H9 (cell line): ENCODE measurements around the gene CRYAB. TPM values are rescaled to one million over a fixed set of nuclear protein-coding genes. Genes with fewer than 3 reads are reported as not detected.

Source experiments
- DNase-seq: peaks from one replicate; pipeline ENCODE4 v3.0.0-alpha.2; 2017
- H2AFZ ChIP-seq: one replicate; pipeline ENCODE4 v1.6.1; 2013; ENCODE audit warnings: mild to moderate bottlenecking, low read length, control low read depth, moderate library complexity
- H2AK5ac ChIP-seq: 2 replicates; pipeline ENCODE4 v1.6.1; 2013; ENCODE audit warnings: low read length, control low read depth, mixed read lengths; ENCODE audit not compliant: insufficient read length
- H2BK120ac ChIP-seq: one replicate; pipeline ENCODE4 v1.6.1; 2013; ENCODE audit warnings: low read depth, mild to moderate bottlenecking, low read length, control low read depth, inconsistent platforms; ENCODE audit not compliant: poor library complexity, severe bottlenecking
- H2BK12ac ChIP-seq: 2 replicates; pipeline ENCODE4 v1.6.1; 2013; ENCODE audit warnings: low read length, control low read depth, mixed read lengths, low read depth; ENCODE audit not compliant: insufficient read length
- H2BK15ac ChIP-seq: 2 replicates; pipeline ENCODE4 v1.6.1; 2013; ENCODE audit warnings: low read depth, low read length, control low read depth
- H2BK20ac ChIP-seq: one replicate; pipeline ENCODE4 v1.6.1; 2013; ENCODE audit warnings: low read depth, mild to moderate bottlenecking, low read length, control low read depth, inconsistent platforms; ENCODE audit not compliant: poor library complexity, severe bottlenecking
- H2BK5ac ChIP-seq: 2 replicates; pipeline ENCODE4 v1.6.1; 2013; ENCODE audit warnings: low read length, control low read depth, mixed read lengths; ENCODE audit not compliant: insufficient read length
- H3K14ac ChIP-seq: 2 replicates; pipeline ENCODE4 v1.6.1; 2013; ENCODE audit warnings: low read length, control low read depth; ENCODE audit not compliant: insufficient read depth
- H3K18ac ChIP-seq: 2 replicates; pipeline ENCODE4 v1.6.1; 2013; ENCODE audit warnings: low read depth, mild to moderate bottlenecking, mixed read lengths, low read length, control low read depth; ENCODE audit not compliant: insufficient read length
- H3K23ac ChIP-seq: 2 replicates; pipeline ENCODE4 v1.6.1; 2013; ENCODE audit warnings: low read length, control low read depth, mixed read lengths, low read depth; ENCODE audit not compliant: insufficient read length
- H3K23me2 ChIP-seq: 2 replicates; pipeline ENCODE4 v1.6.1; 2013; ENCODE audit warnings: low read depth, mild to moderate bottlenecking, mixed read lengths, low read length, control low read depth; ENCODE audit not compliant: insufficient read length, poor library complexity, severe bottlenecking
- H3K27ac ChIP-seq: 2 replicates; pipeline ENCODE4 v1.5.1; 2013; ENCODE audit warnings: low read length, control low read depth, mixed read lengths, low read depth; ENCODE audit not compliant: insufficient read length
- H3K27me3 ChIP-seq: 2 replicates; pipeline ENCODE4 v1.6.1; 2013; ENCODE audit warnings: low read length, control low read depth, inconsistent platforms; ENCODE audit not compliant: insufficient read depth
- H3K4ac ChIP-seq: 2 replicates; pipeline ENCODE4 v1.6.1; 2013; ENCODE audit warnings: low read depth, mild to moderate bottlenecking, control low read depth, inconsistent platforms, low read length, moderate library complexity
- H3K4me1 ChIP-seq: 2 replicates; pipeline ENCODE4 v1.6.1; 2013; ENCODE audit warnings: low read length, control low read depth, inconsistent platforms; ENCODE audit not compliant: insufficient read depth
- H3K4me2 ChIP-seq: 2 replicates; pipeline ENCODE4 v1.6.1; 2013; ENCODE audit warnings: low read length, control low read depth, mixed read lengths; ENCODE audit not compliant: insufficient read length, insufficient read depth
- H3K56ac ChIP-seq: 2 replicates; pipeline ENCODE4 v1.6.1; 2013; ENCODE audit warnings: low read depth, mild to moderate bottlenecking, mixed read lengths, low read length, control low read depth; ENCODE audit not compliant: insufficient read length
- H3K79me1 ChIP-seq: 2 replicates; pipeline ENCODE4 v1.6.1; 2013; ENCODE audit warnings: low read depth, mild to moderate bottlenecking, moderate library complexity, low read length, control low read depth, inconsistent platforms; ENCODE audit not compliant: insufficient read depth, poor library complexity, severe bottlenecking
- H3K79me2 ChIP-seq: 2 replicates; pipeline ENCODE4 v1.6.1; 2013; ENCODE audit warnings: low read length, control low read depth, inconsistent platforms; ENCODE audit not compliant: insufficient read depth
- H3K9ac ChIP-seq: 2 replicates; pipeline ENCODE4 v1.6.1; 2013; ENCODE audit warnings: low read length, control low read depth, mixed read lengths; ENCODE audit not compliant: insufficient read length; ENCODE audit errors: extremely low read depth
- H3K9me3 ChIP-seq: one replicate; pipeline ENCODE4 v1.6.1; 2013; ENCODE audit warnings: low read depth, low read length, inconsistent platforms; ENCODE audit not compliant: control insufficient read depth
- H3T11ph ChIP-seq: one replicate; pipeline ENCODE4 v1.6.1; 2013; ENCODE audit warnings: mild to moderate bottlenecking, low read length, control low read depth, inconsistent platforms
- H4K20me1 ChIP-seq: one replicate; pipeline ENCODE4 v1.6.1; 2013; ENCODE audit not compliant: control insufficient read depth, insufficient read length, insufficient read depth
- H4K5ac ChIP-seq: 2 replicates; pipeline ENCODE4 v1.6.1; 2013; ENCODE audit warnings: low read depth, mild to moderate bottlenecking, mixed read lengths, low read length, control low read depth; ENCODE audit not compliant: insufficient read length
- H4K8ac ChIP-seq: replicated peaks from 2 replicates; pipeline ENCODE4 v1.6.1; 2013; ENCODE audit warnings: low read length, control low read depth, mixed read lengths, low read depth; ENCODE audit not compliant: insufficient read length
- H4K91ac ChIP-seq: 2 replicates; pipeline ENCODE4 v1.6.1; 2013; ENCODE audit warnings: low read depth, mild to moderate bottlenecking, moderate library complexity, mixed read lengths, low read length, control low read depth; ENCODE audit not compliant: insufficient read length
- H3K27ac Mint-ChIP-seq, 3 experiments: 2 replicates in 2 of 3; 3 replicates in 1 of 3; pipeline ENCODE4 v1.8.0; 2020 to 2021; ENCODE audit warnings: mixed read lengths in 3 of 3, mild to moderate bottlenecking in 1 of 3, moderate library complexity in 1 of 3
- H3K27me3 Mint-ChIP-seq: 2 replicates; pipeline ENCODE4 v1.8.0; 2021; ENCODE audit warnings: low read depth, mild to moderate bottlenecking, moderate library complexity, mixed read lengths
- H3K36me3 Mint-ChIP-seq, 3 experiments: 2 replicates in 2 of 3; 3 replicates in 1 of 3; pipeline ENCODE4 v1.8.0; 2020 to 2021; ENCODE audit warnings: low read depth in 3 of 3, mixed read lengths in 3 of 3; ENCODE audit not compliant: insufficient read depth in 1 of 3
- H3K4me1 Mint-ChIP-seq, 2 experiments: 2 replicates each; pipeline ENCODE4 v1.8.0; 2020; ENCODE audit warnings: mixed read lengths in 2 of 2
- H3K4me3 Mint-ChIP-seq, 2 experiments: 2 replicates in 1 of 2; 3 replicates in 1 of 2; pipeline ENCODE4 v1.8.0; 2020 to 2021; ENCODE audit warnings: mild to moderate bottlenecking in 2 of 2, mixed read lengths in 2 of 2, moderate library complexity in 1 of 2
- H3K9me3 Mint-ChIP-seq, 2 experiments: 2 replicates in 1 of 2; 3 replicates in 1 of 2; pipeline ENCODE4 v1.8.0; 2020; ENCODE audit warnings: mild to moderate bottlenecking in 2 of 2, mixed read lengths in 2 of 2, moderate library complexity in 1 of 2
- CTCF ChIP-seq: fragments of 200-600 bp; sonication (generic); conservative IDR thresholded peaks from 3 replicates; pipeline ENCODE4 v1.8.0; 2021; ENCODE audit warnings: antibody characterized with exemption, mild to moderate bottlenecking
- WGBS: extraction: QIAGEN DNeasy Blood & Tissue Kit; methylation state at CpG from one replicate; pipeline ENCODE4 v1.1.7; 2013; ENCODE audit warnings: missing lambda C conversion rate, low lambda C conversion rate, mixed read lengths; ENCODE audit not compliant: insufficient read length; ENCODE audit errors: extremely low coverage; 5-methylcytosine and 5-hydroxymethylcytosine counted together
- total RNA-seq: library from RNA; stranded (reverse); gene quantifications from 2 replicates; pipeline ENCODE4 v1.2.1, GENCODE V29; 2021

Gene CRYAB
- total RNA-seq, 1 experiment from 2014 or later, result not detected

- Histone ChIP-seq H4K20me1 (no peaks in the 10 kb centered on the region), H3T11ph (no peak overlapping the region), H2BK120ac (no peak overlapping the region), H2BK12ac (no peak overlapping the region), H3K23me2 (no peaks in the 10 kb centered on the region), H3K79me2 (no peaks in the 10 kb centered on the region), H2BK20ac (no peak overlapping the region), H3K9ac (no peak overlapping the region), H2AFZ (no peak overlapping the region), H2BK5ac (no peak overlapping the region), H3K9me3 (no peaks in the 10 kb centered on the region), H3K18ac (no peak overlapping the region), H3K56ac (no peak overlapping the region), H3K27me3 (no peaks in the 10 kb centered on the region), H4K8ac (no peak overlapping the region), H3K14ac (no peak overlapping the region), H2AK5ac (no peak overlapping the region), H3K23ac (no peak overlapping the region), H3K79me1 (no peaks in the 10 kb centered on the region), H3K27ac (no peak overlapping the region), H4K5ac (no peak overlapping the region), H4K91ac (no peak overlapping the region), H3K4me1 (no peaks in the 10 kb centered on the region), H2BK15ac (no peak overlapping the region), H3K4ac (no peak overlapping the region), H3K4me2 (no peak overlapping the region)
- no peaks in the 10 kb centered on the region for H3K4me1 Mint-ChIP-seq
- WGBS, result no CpG with 5 or more reads among the region's 2 CpGs
- TF ChIP-seq CTCF, result no peak
- H3K9me3 Mint-ChIP-seq, result no peaks in the 10 kb centered on the region
- no peak for DNase-seq
- no peak overlapping the region for H3K4me3 Mint-ChIP-seq
- no peak overlapping the region for H3K27ac Mint-ChIP-seq
- no peaks in the 10 kb centered on the region for H3K36me3 Mint-ChIP-seq
- no peaks in the 10 kb centered on the region; the same call in none of the 2 replicates for H3K27me3 Mint-ChIP-seq
These were observed 24.7 kb downstream of the CRYAB start for GRCh38 chr11:111886844-111887243.
